GM08714 (cell line): ENCODE data around the gene APBA2.
"Not testable (repeated sequence)": the region's sequence is repeated elsewhere in the genome, so short reads cannot be mapped to it uniquely, and the experiment has no call there.

Source experiments
- H3K4me3 ChIP-seq: fragments of 200-500 bp; sonication (Bioruptor generic); 2 replicates; pipeline ENCODE4 v1.5.1; 2014; ENCODE audit warnings: mild to moderate bottlenecking, low read length, inconsistent platforms
- ZNF274 ChIP-seq: IDR thresholded peaks from 2 replicates; pipeline ENCODE4 v1.6.1; 2012; ENCODE audit warnings: mild to moderate bottlenecking, low read depth, low read length

The APBA2 gene

DNA sequence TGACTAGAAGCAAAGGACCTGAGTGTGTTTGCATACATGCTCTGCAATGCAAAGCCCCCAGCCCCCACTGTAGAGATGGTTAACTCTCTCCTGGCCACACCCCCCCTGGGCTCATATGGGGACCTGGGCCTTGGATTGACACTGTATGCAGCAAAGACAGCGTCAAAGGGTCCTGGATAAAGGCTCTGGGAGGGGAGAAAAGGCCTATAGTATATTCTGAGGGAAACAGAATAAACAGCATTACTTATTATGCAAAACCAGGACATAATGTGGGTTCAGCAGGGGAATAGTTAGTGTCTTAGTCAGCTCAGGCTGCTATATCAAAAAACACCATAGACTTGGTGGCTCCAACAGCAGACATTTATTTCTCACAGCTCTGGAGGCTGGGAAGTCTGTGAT is 158.7 kb downstream of the APBA2 start:
- no peak overlapping the region for H3K4me3 ChIP-seq
- no peak for TF ChIP-seq ZNF274

DNA sequence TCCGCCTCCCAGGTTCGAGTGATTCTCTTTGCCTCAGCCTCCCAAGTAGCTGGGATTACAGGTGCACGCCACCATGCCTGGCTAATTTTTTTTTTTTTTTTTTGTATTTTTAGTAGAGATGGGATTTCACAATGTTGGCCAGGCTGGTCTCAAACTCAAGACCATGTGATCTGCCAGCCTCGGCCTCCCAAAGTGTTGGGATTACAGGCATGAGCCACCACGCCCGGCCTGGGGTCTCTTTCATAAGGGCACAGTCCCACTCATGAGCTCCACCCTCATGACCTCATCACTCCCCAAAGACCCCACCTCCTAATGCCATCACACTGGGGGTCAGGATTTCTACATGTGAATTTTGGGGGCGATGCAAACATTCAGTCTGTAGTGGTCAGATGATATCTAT is 159.4 kb downstream of the APBA2 start:
- H3K4me3 ChIP-seq = not testable (repeated sequence)

DNA sequence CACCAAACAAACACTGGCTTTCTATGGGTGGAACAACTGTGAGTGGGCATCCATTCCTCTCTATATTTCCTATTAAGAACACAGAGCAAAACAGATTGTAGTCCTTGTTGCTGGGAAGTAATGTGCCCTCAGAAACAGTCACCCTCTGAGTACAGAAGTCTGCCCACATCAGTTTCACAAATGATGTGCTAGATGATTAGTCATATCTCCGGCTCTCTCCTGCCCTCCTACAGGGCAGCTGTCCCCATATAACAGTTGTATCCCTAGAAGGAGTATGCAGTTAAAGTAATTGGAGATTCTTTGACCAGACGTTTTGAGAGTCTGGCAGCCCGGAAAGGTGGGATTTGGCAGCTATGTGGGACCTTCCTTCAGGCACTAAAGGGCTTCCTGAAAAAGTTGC is 159.9 kb downstream of the APBA2 start:
- H3K4me3 ChIP-seq = no peak overlapping the region
- TF ChIP-seq ZNF274 = no peak

- no peak for TF ChIP-seq ZNF274
- H3K4me3 ChIP-seq = no peak overlapping the region
These were observed 160.6 kb downstream of the APBA2 start for GRCh38 chr15:29046281-29046810.

DNA sequence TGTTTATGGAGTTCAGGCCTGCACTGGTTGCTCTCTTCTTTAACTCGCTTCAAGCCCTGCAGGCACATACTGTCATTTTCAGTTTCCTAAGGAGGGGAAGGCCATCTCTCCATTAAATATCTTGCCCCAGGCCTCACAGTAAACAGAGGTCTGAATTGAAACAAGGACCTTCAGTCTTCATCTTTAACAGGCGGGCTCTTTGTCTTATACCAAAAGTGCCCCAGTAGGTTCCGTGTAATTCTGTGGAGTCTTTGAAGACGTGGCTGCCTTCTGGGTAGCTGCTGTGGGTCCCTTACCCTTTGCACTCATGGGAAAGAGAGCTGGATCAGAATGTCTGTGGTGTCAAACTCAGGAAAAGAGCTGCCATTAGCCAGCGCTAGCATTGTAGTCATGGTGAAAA is 161.2 kb downstream of the APBA2 start:
- no peak for TF ChIP-seq ZNF274
- no peak overlapping the region for H3K4me3 ChIP-seq

GRCh38 chr15:29048011-29048410 is 162.2 kb downstream of the APBA2 start:
- no peak for TF ChIP-seq ZNF274
- H3K4me3 ChIP-seq = no peak overlapping the region

DNA sequence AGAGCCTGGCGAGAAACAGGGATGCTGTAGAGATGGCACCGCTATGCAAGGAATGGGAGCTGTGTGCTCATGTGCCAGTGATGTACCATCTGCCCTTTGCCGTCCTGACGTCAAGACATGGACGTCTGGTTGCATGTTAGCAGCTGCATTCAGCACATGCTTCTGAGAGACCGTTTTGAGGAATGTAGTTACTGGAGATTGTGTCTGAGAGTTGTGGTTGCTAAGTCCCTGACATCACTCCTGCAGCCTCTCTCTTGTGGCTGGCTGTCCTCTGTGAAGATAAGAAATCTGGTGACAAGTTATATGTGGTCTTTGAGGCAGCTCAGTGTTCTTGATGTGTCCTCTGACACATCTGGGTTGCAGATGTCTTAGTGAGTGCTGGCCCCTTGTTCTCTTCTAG is 165.1 kb downstream of the APBA2 start:
- H3K4me3 ChIP-seq = no peak overlapping the region
- TF ChIP-seq ZNF274 = no peak

GRCh38 chr15:29051422-29051821 is 165.6 kb downstream of the APBA2 start:
- no peak for TF ChIP-seq ZNF274
- no peak overlapping the region for H3K4me3 ChIP-seq

GRCh38 chr15:29053006-29053405 is 167.2 kb downstream of the APBA2 start:
- no peak for TF ChIP-seq ZNF274
- H3K4me3 ChIP-seq = no peak overlapping the region

- TF ChIP-seq ZNF274 = no peak
- H3K4me3 ChIP-seq = no peak overlapping the region
These were observed 167.9 kb downstream of the APBA2 start for GRCh38 chr15:29053661-29054131.

DNA sequence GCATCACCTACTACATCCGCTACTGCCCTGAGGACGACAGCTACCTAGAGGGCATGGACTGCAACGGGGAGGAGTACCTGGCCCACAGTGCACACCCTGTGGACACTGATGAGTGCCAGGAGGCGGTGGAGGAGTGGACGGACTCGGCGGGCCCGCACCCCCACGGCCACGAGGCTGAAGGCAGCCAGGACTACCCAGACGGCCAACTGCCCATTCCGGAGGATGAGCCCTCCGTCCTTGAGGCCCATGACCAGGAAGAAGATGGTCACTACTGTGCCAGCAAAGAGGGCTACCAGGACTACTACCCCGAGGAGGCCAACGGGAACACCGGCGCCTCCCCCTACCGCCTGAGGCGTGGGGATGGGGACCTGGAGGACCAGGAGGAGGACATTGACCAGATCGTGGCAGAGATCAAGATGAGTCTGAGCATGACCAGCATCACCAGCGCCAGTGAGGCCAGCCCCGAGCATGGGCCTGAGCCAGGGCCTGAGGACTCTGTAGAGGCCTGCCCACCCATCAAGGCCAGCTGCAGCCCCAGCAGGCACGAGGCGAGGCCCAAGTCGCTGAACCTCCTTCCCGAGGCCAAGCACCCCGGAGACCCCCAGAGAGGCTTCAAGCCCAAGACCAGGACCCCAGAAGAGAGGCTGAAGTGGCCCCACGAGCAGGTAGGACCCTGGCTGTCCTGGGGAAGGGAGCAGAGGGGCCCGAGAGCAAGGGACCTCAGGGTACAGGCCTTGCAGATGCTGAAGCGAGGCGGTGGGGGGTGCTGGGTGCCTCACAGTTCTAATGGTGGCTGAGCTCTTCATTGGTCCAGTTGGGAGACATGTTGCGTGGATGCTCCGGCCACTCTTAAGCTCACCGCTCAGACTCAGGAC is 168.6 kb downstream of the APBA2 start:
- TF ChIP-seq ZNF274 = no peak
- no peak overlapping the region for H3K4me3 ChIP-seq

DNA sequence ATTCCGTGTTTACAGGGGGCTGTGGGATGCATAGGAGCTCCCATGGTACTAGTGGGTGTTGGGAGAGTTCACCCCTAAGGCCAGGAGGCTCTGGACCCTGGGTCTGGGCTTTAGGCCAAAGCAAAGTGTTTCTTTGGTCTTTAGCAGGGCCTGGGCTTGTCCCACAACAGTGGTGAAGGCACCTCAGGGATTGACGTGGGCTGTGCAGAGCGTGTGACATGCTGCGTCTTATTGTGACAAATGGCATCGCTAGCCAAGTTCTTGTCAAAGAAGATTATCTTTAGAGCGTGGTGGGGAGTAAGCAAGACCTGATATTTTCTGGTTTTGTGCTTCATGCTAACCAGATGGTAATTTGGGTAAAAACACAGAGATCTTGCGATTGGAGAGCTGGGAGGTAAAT is 170.1 kb downstream of the APBA2 start:
- H3K4me3 ChIP-seq = no peak overlapping the region
- TF ChIP-seq ZNF274 = no peak

DNA sequence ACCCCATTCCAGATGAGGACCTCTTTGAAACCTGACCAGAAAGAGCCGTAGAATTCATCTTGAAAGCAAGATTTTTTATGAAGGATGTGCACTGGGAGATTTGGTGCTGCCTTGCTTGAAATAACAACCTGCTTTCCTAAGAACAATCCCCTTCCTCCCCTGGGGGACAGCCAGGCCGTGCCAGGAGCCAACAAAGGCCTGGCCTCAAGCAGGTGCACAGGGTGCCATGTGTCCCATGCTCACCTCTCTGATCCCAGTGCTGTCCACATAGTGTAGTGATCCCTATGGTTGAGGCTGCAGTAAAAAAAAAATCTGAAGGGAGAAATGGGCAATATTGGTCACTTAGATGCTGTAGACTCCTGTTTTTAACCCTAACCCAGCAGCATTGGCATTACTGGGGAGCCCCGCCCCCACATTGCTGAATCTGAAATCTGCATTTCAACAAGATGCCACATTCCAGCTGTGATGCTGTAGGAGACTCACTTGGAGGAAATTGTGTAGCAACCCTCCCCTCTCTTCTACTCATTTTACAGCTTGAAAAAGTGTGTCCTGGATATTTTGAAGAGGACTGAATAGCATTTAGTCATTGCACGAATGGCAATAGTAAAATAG is 171.2 kb downstream of the APBA2 start:
- no peak for TF ChIP-seq ZNF274
- no peak overlapping the region for H3K4me3 ChIP-seq

- TF ChIP-seq ZNF274 = no peak
- no peak overlapping the region for H3K4me3 ChIP-seq
These were observed 172.1 kb downstream of the APBA2 start for GRCh38 chr15:29057856-29058255.

DNA sequence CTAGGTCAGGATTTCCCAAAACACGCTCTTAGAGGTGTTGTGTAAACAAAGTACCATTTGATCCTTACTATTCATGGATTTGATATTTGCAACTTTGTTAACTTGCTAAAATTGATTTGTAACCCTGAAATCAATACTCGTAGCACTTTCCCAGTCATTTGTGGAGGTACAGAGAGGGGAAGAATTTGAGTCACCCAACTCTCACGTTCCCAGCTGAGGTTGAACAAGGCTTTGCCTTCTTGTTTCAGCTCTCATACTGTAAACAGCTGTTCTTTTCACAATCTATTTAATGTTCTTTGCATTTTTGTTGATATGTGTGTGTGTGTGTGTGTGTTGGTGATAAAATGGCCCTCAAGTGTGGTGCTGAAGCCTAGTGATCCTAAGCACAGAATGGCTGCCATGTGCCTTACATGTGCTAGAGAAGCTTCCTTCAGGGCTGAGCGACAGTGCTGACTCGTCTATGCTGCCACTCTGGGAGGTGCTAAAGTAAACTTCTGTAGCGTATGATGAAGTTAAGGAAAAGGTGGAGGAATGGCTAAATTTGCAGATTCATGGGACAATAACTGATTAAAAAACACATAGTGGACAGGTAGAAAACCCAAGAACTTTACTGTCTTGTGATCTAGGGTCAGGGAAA is 173.2 kb downstream of the APBA2 start:
- no peak overlapping the region for H3K4me3 ChIP-seq
- no peak for TF ChIP-seq ZNF274
